ENCODE measurements around the gene PPP3R1.

GRCh38 chr2:68294187-68294586, 41.9 kb upstream of the PPP3R1 start:
- TF ChIP-seq CREB1 (IDR thresholded peaks at IDR 0.05; ENCODE audit: low read depth) (no peak), GABPA (IDR thresholded peaks at IDR 0.05; ENCODE audit: low read depth) (no peak), SUZ12 (IDR thresholded peaks at IDR 0.05; ENCODE audit: unreplicated experiment) (no peak), CTCF (IDR thresholded peaks at IDR 0.05 in 2 of 3, conservative IDR thresholded peaks at IDR 0.05 in 1 of 3; ENCODE audit: control insufficient read depth in 2 of 3, extremely low read depth in 1 of 3, insufficient read depth in 1 of 3, low read depth in 3 of 3, low read length in 3 of 3) (no peak), POLR2AphosphoS5 (IDR thresholded peaks at IDR 0.05; ENCODE audit: low read length) (no peak), MAX (IDR thresholded peaks at IDR 0.05; ENCODE audit: low read depth, low read length) (no peak), ATF3 (IDR thresholded peaks at IDR 0.05; ENCODE audit: borderline replicate concordance, extremely low read depth, low read depth, low read length) (no peak), POLR2AphosphoS2 (IDR thresholded peaks at IDR 0.05; ENCODE audit: low read depth, low read length) (no peak), MTA2 (IDR thresholded peaks at IDR 0.05; ENCODE audit: low read depth) (no peak), SIX5 (IDR thresholded peaks at IDR 0.05; ENCODE audit: low read depth, low read length, severe bottlenecking) (no peak), ZZZ3 (IDR thresholded peaks at IDR 0.05; ENCODE audit: control insufficient read depth, insufficient read length, low read depth) (no peak), RAD51 (IDR thresholded peaks at IDR 0.05) (no peak), RCOR1 (conservative IDR thresholded peaks at IDR 0.05; ENCODE audit: low read depth, low read length) (no peak), DPF2 (IDR thresholded peaks at IDR 0.05) (no peak)

Measured in GM12878 (cell line).